ENCODE data around the gene HSFX4.
"Not testable (repeated sequence)": the region's sequence is repeated elsewhere in the genome, so short reads cannot be mapped to it uniquely, and the experiment has no call there.

Gene HSFX4

GRCh38 chrX:149946932-149947331, 17.6 kb downstream of the HSFX4 start:
- not testable (repeated sequence) for H3K4me3 Mint-ChIP-seq; H3K4me1 Mint-ChIP-seq (ENCODE audit: low read depth); H3K27me3 Mint-ChIP-seq (ENCODE audit: low read depth); H3K9me3 Mint-ChIP-seq; H3K27ac Mint-ChIP-seq; H3K36me3 Mint-ChIP-seq (ENCODE audit: low read depth)

GRCh38 chrX:149948016-149948415, 18.6 kb downstream of the HSFX4 start:
- Mint-ChIP-seq H3K9me3 (no peaks in the 10 kb centered on the region), H3K4me1 (ENCODE audit: low read depth) (peaks cover 2% of the 10 kb centered on the region), H3K27me3 (ENCODE audit: low read depth) (no peaks in the 10 kb centered on the region), H3K27ac (no peak overlapping the region), H3K36me3 (ENCODE audit: low read depth) (peaks cover 6% of the 10 kb centered on the region), H3K4me3 (no peak overlapping the region)

- H3K4me3 Mint-ChIP-seq = no peak overlapping the region
- no peaks in the 10 kb centered on the region for H3K9me3 Mint-ChIP-seq
- H3K27ac Mint-ChIP-seq = no peak overlapping the region
- peaks cover 5% of the 10 kb centered on the region for H3K36me3 Mint-ChIP-seq (ENCODE audit: low read depth)
- no peaks in the 10 kb centered on the region for H3K27me3 Mint-ChIP-seq (ENCODE audit: low read depth)
- H3K4me1 Mint-ChIP-seq (ENCODE audit: low read depth) = peaks cover 2% of the 10 kb centered on the region
These were observed 20.5 kb downstream of the HSFX4 start for GRCh38 chrX:149949743-149950436.

- H3K4me3 Mint-ChIP-seq = no peak overlapping the region
- no peaks in the 10 kb centered on the region for H3K27me3 Mint-ChIP-seq (ENCODE audit: low read depth)
- H3K4me1 Mint-ChIP-seq (ENCODE audit: low read depth) = peaks cover 2% of the 10 kb centered on the region
- H3K36me3 Mint-ChIP-seq (ENCODE audit: low read depth) = peaks cover 5% of the 10 kb centered on the region
- H3K27ac Mint-ChIP-seq = no peak overlapping the region
- H3K9me3 Mint-ChIP-seq = no peaks in the 10 kb centered on the region
These were observed 21.3 kb downstream of the HSFX4 start for GRCh38 chrX:149950681-149951080.

GRCh38 chrX:149961572-149961971, 32.2 kb downstream of the HSFX4 start:
- peaks cover 7% of the 10 kb centered on the region for H3K36me3 Mint-ChIP-seq (ENCODE audit: low read depth)
- H3K27me3 Mint-ChIP-seq (ENCODE audit: low read depth) = no peaks in the 10 kb centered on the region
- H3K4me1 Mint-ChIP-seq (ENCODE audit: low read depth) = peaks cover 2% of the 10 kb centered on the region

GRCh38 chrX:149962010-149962409, 32.6 kb downstream of the HSFX4 start:
- Mint-ChIP-seq H3K4me1 (ENCODE audit: low read depth) (peaks cover 2% of the 10 kb centered on the region), H3K36me3 (ENCODE audit: low read depth) (peaks cover 7% of the 10 kb centered on the region), H3K27ac (no peak overlapping the region), H3K4me3 (no peak overlapping the region), H3K9me3 (no peaks in the 10 kb centered on the region), H3K27me3 (ENCODE audit: low read depth) (no peaks in the 10 kb centered on the region)

More at GRCh38 chrX:149961572-149961971, 32.2 kb downstream of the HSFX4 start:
- no peak overlapping the region for H3K4me3 Mint-ChIP-seq
- no peak overlapping the region for H3K27ac Mint-ChIP-seq
- no peaks in the 10 kb centered on the region for H3K9me3 Mint-ChIP-seq

- Mint-ChIP-seq H3K4me1 (ENCODE audit: low read depth) (peaks cover 2% of the 10 kb centered on the region), H3K27me3 (ENCODE audit: low read depth) (no peaks in the 10 kb centered on the region), H3K9me3 (no peaks in the 10 kb centered on the region), H3K4me3 (no peak overlapping the region), H3K27ac (peak overlapping the region; percentile 62), H3K36me3 (ENCODE audit: low read depth) (peaks cover 7% of the 10 kb centered on the region)
These were observed 33.7 kb downstream of the HSFX4 start for GRCh38 chrX:149962859-149963757.

- H3K27ac Mint-ChIP-seq = no peak overlapping the region
- no peaks in the 10 kb centered on the region for H3K27me3 Mint-ChIP-seq (ENCODE audit: low read depth)
- H3K4me3 Mint-ChIP-seq = no peak overlapping the region
- no peaks in the 10 kb centered on the region for H3K36me3 Mint-ChIP-seq (ENCODE audit: low read depth)
- H3K4me1 Mint-ChIP-seq (ENCODE audit: low read depth) = no peaks in the 10 kb centered on the region
- no peaks in the 10 kb centered on the region for H3K9me3 Mint-ChIP-seq
These were observed 49.8 kb downstream of the HSFX4 start for GRCh38 chrX:149979126-149979644.
